Loucy (cell line): ENCODE measurements around the gene ZNF775.

Experiments
- H2AFZ ChIP-seq: fragments of 200-600 bp; sonication (generic); 2 replicates; pipeline ENCODE4 v1.6.0; 2016; ENCODE audit warnings: antibody characterized with exemption, mild to moderate bottlenecking, low read length, moderate library complexity
- H3F3A ChIP-seq: fragments of 200-600 bp; 2 replicates; pipeline ENCODE4 v1.6.0; 2016; ENCODE audit warnings: antibody characterized with exemption, low read depth, mild to moderate bottlenecking
- H3K27me3 ChIP-seq: fragments of 200-600 bp; sonication (generic); 2 replicates; pipeline ENCODE4 v1.6.1; 2014; ENCODE audit warnings: low read length, mild to moderate bottlenecking; ENCODE audit not compliant: insufficient read depth, poor library complexity, severe bottlenecking
- H3K36me3 ChIP-seq: fragments of 200-600 bp; sonication (generic); 2 replicates; pipeline ENCODE4 v1.6.1; 2016; ENCODE audit warnings: low read length; ENCODE audit not compliant: insufficient read depth
- H3K4me1 ChIP-seq: fragments of 200-600 bp; sonication (generic); 2 replicates; pipeline ENCODE4 v1.5.1; 2014; ENCODE audit warnings: low read length, mild to moderate bottlenecking; ENCODE audit not compliant: insufficient read depth, poor library complexity, severe bottlenecking
- H3K4me2 ChIP-seq: fragments of 200-600 bp; sonication (generic); 2 replicates; pipeline ENCODE4 v1.6.0; 2014; ENCODE audit warnings: antibody characterized with exemption, low read length, low read depth, mild to moderate bottlenecking; ENCODE audit not compliant: poor library complexity, severe bottlenecking
- H3K4me3 ChIP-seq: fragments of 200-600 bp; sonication (generic); 2 replicates; pipeline ENCODE4 v1.5.1; 2014; ENCODE audit warnings: low read length, mild to moderate bottlenecking, mixed read lengths; ENCODE audit not compliant: poor library complexity, severe bottlenecking
- H3K79me2 ChIP-seq: fragments of 200-600 bp; sonication (generic); 2 replicates; pipeline ENCODE4 v1.6.1; 2014; ENCODE audit warnings: low read length; ENCODE audit not compliant: insufficient read depth
- H3K9ac ChIP-seq: fragments of 200-600 bp; sonication (generic); 2 replicates; pipeline ENCODE4 v1.6.0; 2014; ENCODE audit warnings: mild to moderate bottlenecking, low read depth, low read length, moderate library complexity; ENCODE audit not compliant: poor library complexity, severe bottlenecking
- H3K9me2 ChIP-seq: fragments of 200-600 bp; sonication (generic); replicated peaks from 2 replicates; pipeline ENCODE4 v1.6.1; 2016; ENCODE audit warnings: low read depth, low read length, mixed read lengths
- H3K9me3 ChIP-seq: fragments of 200-600 bp; sonication (generic); 2 replicates; pipeline ENCODE4 v1.6.1; 2014; ENCODE audit warnings: mild to moderate bottlenecking, antibody characterized with exemption, low read length, low read depth; ENCODE audit not compliant: insufficient read depth
- H4K20me1 ChIP-seq: fragments of 200-600 bp; sonication (generic); 2 replicates; pipeline ENCODE4 v1.6.0; 2014; ENCODE audit warnings: antibody characterized with exemption, low read length, mild to moderate bottlenecking; ENCODE audit not compliant: insufficient read depth, poor library complexity, severe bottlenecking
- EZH2phosphoT487 ChIP-seq: fragments of 200-600 bp; IDR thresholded peaks from 2 replicates; pipeline ENCODE4 v1.6.1; 2018; ENCODE audit warnings: antibody characterized with exemption, mild to moderate bottlenecking, moderate library complexity, borderline replicate concordance
- TF ChIP-seq, protein P1 (sequence below): fragments of 200-600 bp; sonication (generic); conservative IDR thresholded peaks from 2 replicates; pipeline ENCODE4 v1.5.1; 2014; ENCODE audit warnings: mild to moderate bottlenecking, antibody characterized with exemption, low read length

ZNF775 gene

GRCh38 chr7:150355666-150356059, 23.5 kb upstream of the ZNF775 start:
- H3K4me3 ChIP-seq: no peak overlapping the region
- H3K9me3 ChIP-seq: no peaks in the 10 kb centered on the region
- H3K4me1 ChIP-seq: peaks cover 26% of the 10 kb centered on the region
- peaks cover 2% of the 10 kb centered on the region; the same call in 1 of the 2 replicates for H3F3A ChIP-seq
- no peaks in the 10 kb centered on the region for H3K36me3 ChIP-seq
- no peaks in the 10 kb centered on the region for H3K9me2 ChIP-seq
- H3K27me3 ChIP-seq: no peaks in the 10 kb centered on the region
- TF ChIP-seq, protein P1, sequence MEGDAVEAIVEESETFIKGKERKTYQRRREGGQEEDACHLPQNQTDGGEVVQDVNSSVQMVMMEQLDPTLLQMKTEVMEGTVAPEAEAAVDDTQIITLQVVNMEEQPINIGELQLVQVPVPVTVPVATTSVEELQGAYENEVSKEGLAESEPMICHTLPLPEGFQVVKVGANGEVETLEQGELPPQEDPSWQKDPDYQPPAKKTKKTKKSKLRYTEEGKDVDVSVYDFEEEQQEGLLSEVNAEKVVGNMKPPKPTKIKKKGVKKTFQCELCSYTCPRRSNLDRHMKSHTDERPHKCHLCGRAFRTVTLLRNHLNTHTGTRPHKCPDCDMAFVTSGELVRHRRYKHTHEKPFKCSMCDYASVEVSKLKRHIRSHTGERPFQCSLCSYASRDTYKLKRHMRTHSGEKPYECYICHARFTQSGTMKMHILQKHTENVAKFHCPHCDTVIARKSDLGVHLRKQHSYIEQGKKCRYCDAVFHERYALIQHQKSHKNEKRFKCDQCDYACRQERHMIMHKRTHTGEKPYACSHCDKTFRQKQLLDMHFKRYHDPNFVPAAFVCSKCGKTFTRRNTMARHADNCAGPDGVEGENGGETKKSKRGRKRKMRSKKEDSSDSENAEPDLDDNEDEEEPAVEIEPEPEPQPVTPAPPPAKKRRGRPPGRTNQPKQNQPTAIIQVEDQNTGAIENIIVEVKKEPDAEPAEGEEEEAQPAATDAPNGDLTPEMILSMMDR: no peak
- no peak for TF ChIP-seq EZH2phosphoT487
- no peak overlapping the region for H3K9ac ChIP-seq
- peak overlapping the region; percentile 68 for H2AFZ ChIP-seq
- no peaks in the 10 kb centered on the region for H4K20me1 ChIP-seq
- H3K79me2 ChIP-seq: no peaks in the 10 kb centered on the region
- no peak overlapping the region for H3K4me2 ChIP-seq

- no peaks in the 10 kb centered on the region for H4K20me1 ChIP-seq
- H3K9me3 ChIP-seq: no peaks in the 10 kb centered on the region
- no peak overlapping the region for H2AFZ ChIP-seq
- H3F3A ChIP-seq: peaks cover 2% of the 10 kb centered on the region; the same call in 1 of the 2 replicates
- no peaks in the 10 kb centered on the region for H3K27me3 ChIP-seq
- peak overlapping the region; percentile 37 for H3K4me3 ChIP-seq
- H3K4me1 ChIP-seq: peaks cover 26% of the 10 kb centered on the region
- H3K9ac ChIP-seq: peak overlapping the region; percentile 24
- TF ChIP-seq, protein P1: peak; percentile 82
- TF ChIP-seq EZH2phosphoT487: no peak
- no peaks in the 10 kb centered on the region for H3K36me3 ChIP-seq
- H3K9me2 ChIP-seq: no peaks in the 10 kb centered on the region
- no peaks in the 10 kb centered on the region for H3K79me2 ChIP-seq
- peak overlapping the region; percentile 58 for H3K4me2 ChIP-seq
Observed at GRCh38 chr7:150356265-150356897, 22.7 kb upstream of the ZNF775 start.

- TF ChIP-seq EZH2phosphoT487: no peak
- TF ChIP-seq, protein P1: no peak
- Histone ChIP-seq H4K20me1 (no peaks in the 10 kb centered on the region), H3K9ac (peak overlapping the region; percentile 55), H3K4me2 (peak overlapping the region; percentile 58), H3K36me3 (no peaks in the 10 kb centered on the region), H3K4me3 (peak overlapping the region; percentile 53), H3K9me3 (no peaks in the 10 kb centered on the region), H3K79me2 (no peaks in the 10 kb centered on the region), H3K9me2 (no peaks in the 10 kb centered on the region), H3F3A (peaks cover 2% of the 10 kb centered on the region; the same call in 1 of the 2 replicates), H3K27me3 (no peaks in the 10 kb centered on the region), H3K4me1 (peaks cover 32% of the 10 kb centered on the region), H2AFZ (no peak overlapping the region)
Observed at GRCh38 chr7:150357270-150357669, 21.9 kb upstream of the ZNF775 start.
